ENCODE data around the gene WDR3. TPM values are rescaled to one million over a fixed set of nuclear protein-coding genes. Genes with fewer than 3 reads are reported as not detected.
"Not testable (repeated sequence)": the region's sequence is repeated elsewhere in the genome, so short reads cannot be mapped to it uniquely, and the experiment has no call there.

The WDR3 gene
- total RNA-seq, 2 donors from 2014 or later: 29.9 to 32.9 TPM

DNA sequence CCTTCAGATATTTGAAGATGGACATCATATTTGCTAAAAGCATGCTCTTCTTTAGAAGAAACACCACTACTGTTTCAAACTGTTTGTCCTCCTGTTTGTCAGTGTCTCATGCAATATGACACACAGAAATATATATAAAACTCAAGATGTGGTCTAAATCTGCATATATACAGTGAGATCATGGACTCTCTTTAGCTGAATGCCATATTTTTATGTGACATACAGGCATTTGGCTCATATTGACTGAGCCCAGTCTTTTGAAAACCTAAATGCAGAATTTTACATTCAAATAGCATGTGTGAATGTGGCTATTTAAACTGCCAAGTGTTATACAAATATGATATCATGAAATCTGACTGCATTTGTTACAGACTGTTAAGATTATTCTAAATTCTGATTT lies 18.5 kb upstream of the WDR3 start:
- H3K27ac ChIP-seq (ENCODE audit: low read depth, low read length): no peak overlapping the region
- Mint-ChIP-seq H3K4me1 (no peaks in the 10 kb centered on the region), H3K27ac (no peak overlapping the region), H3K4me3 (no peak overlapping the region), H3K27me3 (ENCODE audit: insufficient read depth) (no peaks in the 10 kb centered on the region), H3K36me3 (ENCODE audit: low read depth) (peaks cover 26% of the 10 kb centered on the region), H3K9me3 (no peaks in the 10 kb centered on the region)
- TF ChIP-seq, protein P1, sequence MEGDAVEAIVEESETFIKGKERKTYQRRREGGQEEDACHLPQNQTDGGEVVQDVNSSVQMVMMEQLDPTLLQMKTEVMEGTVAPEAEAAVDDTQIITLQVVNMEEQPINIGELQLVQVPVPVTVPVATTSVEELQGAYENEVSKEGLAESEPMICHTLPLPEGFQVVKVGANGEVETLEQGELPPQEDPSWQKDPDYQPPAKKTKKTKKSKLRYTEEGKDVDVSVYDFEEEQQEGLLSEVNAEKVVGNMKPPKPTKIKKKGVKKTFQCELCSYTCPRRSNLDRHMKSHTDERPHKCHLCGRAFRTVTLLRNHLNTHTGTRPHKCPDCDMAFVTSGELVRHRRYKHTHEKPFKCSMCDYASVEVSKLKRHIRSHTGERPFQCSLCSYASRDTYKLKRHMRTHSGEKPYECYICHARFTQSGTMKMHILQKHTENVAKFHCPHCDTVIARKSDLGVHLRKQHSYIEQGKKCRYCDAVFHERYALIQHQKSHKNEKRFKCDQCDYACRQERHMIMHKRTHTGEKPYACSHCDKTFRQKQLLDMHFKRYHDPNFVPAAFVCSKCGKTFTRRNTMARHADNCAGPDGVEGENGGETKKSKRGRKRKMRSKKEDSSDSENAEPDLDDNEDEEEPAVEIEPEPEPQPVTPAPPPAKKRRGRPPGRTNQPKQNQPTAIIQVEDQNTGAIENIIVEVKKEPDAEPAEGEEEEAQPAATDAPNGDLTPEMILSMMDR (conservative IDR thresholded peaks at IDR 0.05): no peak
- no peak overlapping the region for H3K4me3 ChIP-seq (ENCODE audit: low read length)
- no peak overlapping the region for H3K9ac ChIP-seq (ENCODE audit: extremely low read depth, low read length, poor library complexity, severe bottlenecking)
- peaks cover 48% of the 10 kb centered on the region for H3K36me3 ChIP-seq (ENCODE audit: control insufficient read depth, insufficient read depth, low read length)
- H3K4me1 ChIP-seq (ENCODE audit: control insufficient read depth, insufficient read depth, low read length): no peaks in the 10 kb centered on the region
- no peaks in the 10 kb centered on the region for H3K27me3 ChIP-seq (ENCODE audit: control insufficient read depth, insufficient read depth, low read length, poor library complexity, severe bottlenecking)
- no peak for DNase-seq
- H3K9me3 ChIP-seq (ENCODE audit: control insufficient read depth, low read length): no peaks in the 10 kb centered on the region

DNA sequence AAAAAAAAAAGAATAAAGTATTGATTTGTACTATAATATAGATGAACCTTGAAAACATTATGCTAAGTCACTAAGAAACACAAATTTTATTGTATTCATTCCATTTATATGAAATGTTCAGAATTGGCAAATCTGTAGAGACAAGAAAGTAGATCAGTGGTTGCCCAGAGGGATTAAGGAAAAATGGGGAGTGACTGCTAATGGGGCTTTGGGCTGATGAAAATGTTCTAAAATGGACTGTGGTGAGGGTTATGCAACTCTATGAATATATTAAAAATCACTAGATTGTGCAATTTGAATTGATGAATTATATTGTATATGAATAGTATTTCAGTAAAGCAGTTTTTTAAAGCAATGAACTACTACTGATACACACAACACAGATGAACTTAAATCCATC lies 10.2 kb upstream of the WDR3 start:
- Histone ChIP-seq H3K4me3 (ENCODE audit: low read length) (no peak overlapping the region), H3K36me3 (ENCODE audit: control insufficient read depth, insufficient read depth, low read length) (peaks cover 59% of the 10 kb centered on the region), H3K27ac (ENCODE audit: low read depth, low read length) (no peak overlapping the region), H3K4me1 (ENCODE audit: control insufficient read depth, insufficient read depth, low read length) (no peaks in the 10 kb centered on the region), H3K27me3 (ENCODE audit: control insufficient read depth, insufficient read depth, low read length, poor library complexity, severe bottlenecking) (no peaks in the 10 kb centered on the region), H3K9me3 (ENCODE audit: control insufficient read depth, low read length) (no peaks in the 10 kb centered on the region), H3K9ac (ENCODE audit: extremely low read depth, low read length, poor library complexity, severe bottlenecking) (no peak overlapping the region)
- H3K27ac Mint-ChIP-seq: no peak overlapping the region
- TF ChIP-seq, protein P1 (conservative IDR thresholded peaks at IDR 0.05): no peak
- no peaks in the 10 kb centered on the region for H3K4me1 Mint-ChIP-seq
- no peak for DNase-seq
- peaks cover 8% of the 10 kb centered on the region for H3K9me3 Mint-ChIP-seq
- no peaks in the 10 kb centered on the region for H3K27me3 Mint-ChIP-seq (ENCODE audit: insufficient read depth)
- peaks cover 46% of the 10 kb centered on the region for H3K36me3 Mint-ChIP-seq (ENCODE audit: low read depth)
- no peak overlapping the region for H3K4me3 Mint-ChIP-seq

DNA sequence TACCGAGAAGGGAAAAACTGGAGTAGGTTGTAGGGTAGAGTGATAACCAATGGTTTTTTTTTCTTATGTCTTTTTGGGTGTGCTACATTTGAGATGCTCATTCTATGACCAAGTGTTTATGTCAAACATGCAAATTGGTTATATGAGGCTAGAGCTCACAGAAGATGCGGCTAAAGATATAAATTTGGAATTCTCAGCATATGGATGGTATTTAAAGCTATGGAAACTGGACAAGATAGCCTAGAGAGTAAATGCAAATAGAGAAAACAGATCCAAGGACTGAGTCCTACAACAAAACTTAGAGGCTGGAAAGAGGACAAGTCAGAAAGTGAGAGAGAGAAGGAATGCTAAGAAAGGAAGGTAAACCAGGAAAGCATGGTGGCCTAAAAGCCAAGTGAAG lies 7.5 kb upstream of the WDR3 start:
- peaks cover 8% of the 10 kb centered on the region for H3K9me3 Mint-ChIP-seq
- H3K27me3 Mint-ChIP-seq (ENCODE audit: insufficient read depth): no peaks in the 10 kb centered on the region
- Histone ChIP-seq H3K4me3 (ENCODE audit: low read length) (no peak overlapping the region), H3K4me1 (ENCODE audit: control insufficient read depth, insufficient read depth, low read length) (no peaks in the 10 kb centered on the region), H3K27me3 (ENCODE audit: control insufficient read depth, insufficient read depth, low read length, poor library complexity, severe bottlenecking) (no peaks in the 10 kb centered on the region), H3K36me3 (ENCODE audit: control insufficient read depth, insufficient read depth, low read length) (peaks cover 36% of the 10 kb centered on the region), H3K27ac (ENCODE audit: low read depth, low read length) (no peak overlapping the region), H3K9ac (ENCODE audit: extremely low read depth, low read length, poor library complexity, severe bottlenecking) (no peak overlapping the region), H3K9me3 (ENCODE audit: control insufficient read depth, low read length) (no peaks in the 10 kb centered on the region)
- H3K4me3 Mint-ChIP-seq: no peak overlapping the region
- DNase-seq: no peak
- H3K27ac Mint-ChIP-seq: no peak overlapping the region
- H3K36me3 Mint-ChIP-seq (ENCODE audit: low read depth): peaks cover 31% of the 10 kb centered on the region
- H3K4me1 Mint-ChIP-seq: peaks cover 4% of the 10 kb centered on the region
- 94 to 95% methylated on average over 2 of the region's 2 CpGs for WGBS, 2 experiments (ENCODE audit: insufficient coverage in 1 of 2, insufficient read length in 1 of 2)
- TF ChIP-seq, protein P1 (conservative IDR thresholded peaks at IDR 0.05): no peak

DNA sequence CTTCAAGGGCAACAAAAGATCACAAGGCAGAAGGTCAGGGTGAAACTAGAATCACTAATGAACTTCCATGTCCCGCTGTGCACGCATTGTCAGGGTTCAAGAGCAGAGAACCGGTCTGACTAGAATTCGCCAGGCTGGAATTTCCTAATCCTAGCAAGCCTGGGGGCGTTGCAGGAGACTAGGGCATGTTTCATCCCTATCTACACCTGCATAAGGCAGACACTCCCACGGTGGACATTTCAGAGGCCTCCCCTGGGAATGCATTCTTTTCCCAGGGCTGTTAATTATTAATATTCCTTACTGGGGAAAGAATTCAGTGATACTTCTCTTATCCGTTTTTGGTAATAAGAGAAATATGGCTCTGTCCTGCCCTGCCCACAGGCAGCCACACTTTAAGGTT lies 6.8 kb upstream of the WDR3 start:
- not testable (repeated sequence) for H3K27ac Mint-ChIP-seq; H3K4me1 Mint-ChIP-seq; H3K9me3 Mint-ChIP-seq; H3K4me3 ChIP-seq (ENCODE audit: low read length); H3K9me3 ChIP-seq (ENCODE audit: control insufficient read depth, low read length); H3K4me1 ChIP-seq (ENCODE audit: control insufficient read depth, insufficient read depth, low read length); DNase-seq; H3K4me3 Mint-ChIP-seq; H3K27me3 Mint-ChIP-seq (ENCODE audit: insufficient read depth); H3K27me3 ChIP-seq (ENCODE audit: control insufficient read depth, insufficient read depth, low read length, poor library complexity, severe bottlenecking); H3K9ac ChIP-seq (ENCODE audit: extremely low read depth, low read length, poor library complexity, severe bottlenecking); H3K27ac ChIP-seq (ENCODE audit: low read depth, low read length)
- 92 to 95% methylated on average over 4 to 7 of the region's 7 CpGs for WGBS, 2 experiments (ENCODE audit: insufficient coverage in 1 of 2, insufficient read length in 1 of 2)
- peaks cover 29% of the 10 kb centered on the region for H3K36me3 ChIP-seq (ENCODE audit: control insufficient read depth, insufficient read depth, low read length)
- peaks cover 30% of the 10 kb centered on the region for H3K36me3 Mint-ChIP-seq (ENCODE audit: low read depth)
